ENCODE measurements around the gene EPB41L3.

Gene EPB41L3

DNA sequence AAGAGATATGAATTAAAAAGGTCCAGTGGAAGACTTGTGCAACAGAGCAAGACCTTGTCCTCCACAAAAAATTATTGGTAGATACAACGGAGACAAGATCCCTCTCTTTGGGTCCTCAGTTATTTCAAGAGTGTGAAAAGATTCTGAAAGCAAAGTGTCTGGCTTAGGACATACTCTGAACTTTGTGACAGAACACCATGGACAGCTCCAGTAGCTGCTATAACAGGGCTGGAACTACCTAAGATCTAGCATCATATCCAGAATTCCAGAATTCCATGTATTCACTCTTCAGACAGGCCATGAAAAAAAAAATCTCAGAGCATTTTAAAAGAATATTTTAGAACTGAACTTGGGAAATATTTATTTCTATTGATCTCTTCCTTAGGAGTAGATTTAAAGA, 173.5 kb downstream of the EPB41L3 start:
- H3K9me3 ChIP-seq (ENCODE audit: control insufficient read depth, insufficient read depth, low read length), result no peaks in the 10 kb centered on the region
- H3K27me3 ChIP-seq (ENCODE audit: control insufficient read depth, insufficient read depth, low read length), result no peaks in the 10 kb centered on the region
- no peaks in the 10 kb centered on the region for H3K4me1 ChIP-seq (ENCODE audit: control insufficient read depth, insufficient read depth, low read length)
- H3K36me3 ChIP-seq (ENCODE audit: control insufficient read depth, insufficient read depth, low read length), result no peaks in the 10 kb centered on the region
- H3K27ac ChIP-seq (ENCODE audit: low read depth, low read length), result no peak overlapping the region
- H3K9ac ChIP-seq (ENCODE audit: low read depth, low read length), result no peak overlapping the region
- H3K4me3 ChIP-seq (ENCODE audit: low read depth, low read length), result no peak overlapping the region

DNA sequence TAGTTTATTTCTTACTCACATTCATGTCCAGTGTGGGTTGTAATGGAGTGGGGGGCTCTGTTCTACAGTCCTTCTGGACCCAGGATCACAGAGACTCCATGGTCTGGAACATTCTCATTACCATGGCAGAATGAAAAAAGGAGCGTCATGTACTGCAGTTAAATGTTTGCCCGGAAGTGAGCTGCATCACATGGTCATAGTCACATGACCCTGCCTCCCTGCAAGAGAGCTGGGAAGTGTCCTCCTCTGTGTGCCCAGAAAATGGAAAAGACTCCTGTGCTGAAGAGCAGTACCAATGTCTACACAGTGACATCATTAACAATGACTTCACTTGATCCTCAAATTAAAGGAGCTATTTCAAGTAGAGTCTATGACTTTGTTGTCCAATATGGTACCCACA, 174.3 kb downstream of the EPB41L3 start:
- Histone ChIP-seq H3K27ac (ENCODE audit: low read depth, low read length) (no peak overlapping the region), H3K27me3 (ENCODE audit: control insufficient read depth, insufficient read depth, low read length) (no peaks in the 10 kb centered on the region), H3K36me3 (ENCODE audit: control insufficient read depth, insufficient read depth, low read length) (no peaks in the 10 kb centered on the region), H3K9ac (ENCODE audit: low read depth, low read length) (no peak overlapping the region), H3K4me1 (ENCODE audit: control insufficient read depth, insufficient read depth, low read length) (no peaks in the 10 kb centered on the region), H3K4me3 (ENCODE audit: low read depth, low read length) (no peak overlapping the region), H3K9me3 (ENCODE audit: control insufficient read depth, insufficient read depth, low read length) (no peaks in the 10 kb centered on the region)

DNA sequence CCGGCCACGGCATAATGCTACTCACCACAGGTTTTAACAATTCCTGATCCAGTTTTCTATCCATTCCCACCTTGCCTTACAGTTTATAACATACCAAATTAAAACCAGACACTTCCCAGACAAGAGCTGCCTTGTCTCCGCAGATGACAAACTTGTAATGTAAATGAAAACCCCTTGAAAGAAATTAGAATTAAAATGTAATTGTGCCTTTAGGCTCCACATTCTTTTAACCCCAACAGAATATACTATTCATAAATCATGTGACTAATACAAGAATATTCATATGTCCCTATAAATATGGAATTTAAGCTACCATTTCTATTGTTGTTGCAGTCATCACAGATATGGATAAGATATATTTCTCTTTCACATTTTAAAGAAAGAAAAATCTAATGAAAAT, 178.4 kb downstream of the EPB41L3 start:
- no peaks in the 10 kb centered on the region for H3K27me3 ChIP-seq (ENCODE audit: control insufficient read depth, insufficient read depth, low read length)
- no peak overlapping the region for H3K27ac ChIP-seq (ENCODE audit: low read depth, low read length)

DNA sequence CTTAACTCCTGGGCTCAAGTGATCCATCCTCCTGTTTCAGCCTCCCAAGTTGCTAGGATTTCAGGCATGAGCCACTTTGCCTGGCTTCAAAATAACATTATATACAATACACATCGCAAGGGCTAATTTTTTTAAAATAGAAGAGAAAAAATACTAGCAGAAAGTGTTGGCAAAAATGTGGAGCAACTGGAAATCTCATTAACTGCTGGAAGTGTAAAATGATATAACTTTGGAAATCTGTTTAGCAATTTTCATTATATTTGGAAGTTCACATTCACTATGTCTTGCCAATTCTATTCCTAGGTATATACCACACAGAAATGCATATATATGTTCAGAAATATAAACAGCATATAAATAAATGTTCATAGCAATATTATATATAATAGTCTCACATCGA, 193.2 kb downstream of the EPB41L3 start:
- Histone ChIP-seq H3K27ac (ENCODE audit: low read depth, low read length) (no peak overlapping the region), H3K4me1 (ENCODE audit: control insufficient read depth, insufficient read depth, low read length) (peaks cover 3% of the 10 kb centered on the region; the same call in 1 of the 2 replicates), H3K9me3 (ENCODE audit: control insufficient read depth, insufficient read depth, low read length) (no peaks in the 10 kb centered on the region), H3K36me3 (ENCODE audit: control insufficient read depth, insufficient read depth, low read length) (no peaks in the 10 kb centered on the region), H3K4me3 (ENCODE audit: low read depth, low read length) (no peak overlapping the region), H3K27me3 (ENCODE audit: control insufficient read depth, insufficient read depth, low read length) (no peaks in the 10 kb centered on the region), H3K9ac (ENCODE audit: low read depth, low read length) (no peak overlapping the region)

More for the DNA sequence above, 178.4 kb downstream of the EPB41L3 start:
- H3K9me3 ChIP-seq (ENCODE audit: control insufficient read depth, insufficient read depth, low read length), result no peaks in the 10 kb centered on the region
- H3K4me1 ChIP-seq (ENCODE audit: control insufficient read depth, insufficient read depth, low read length), result no peaks in the 10 kb centered on the region
- H3K36me3 ChIP-seq (ENCODE audit: control insufficient read depth, insufficient read depth, low read length), result no peaks in the 10 kb centered on the region
- H3K9ac ChIP-seq (ENCODE audit: low read depth, low read length), result no peak overlapping the region
- no peak overlapping the region for H3K4me3 ChIP-seq (ENCODE audit: low read depth, low read length)

Data from HUES48 (cell line).